CD4-positive, alpha-beta T cell treated with Interleukin-12 subunit alpha and Interleukin-12 subunit beta, for 1 hour (primary cell): Measurements from ENCODE around the gene WFDC12.

Source experiments
- DNase-seq: peaks from one replicate; pipeline ENCODE4 v3.0.0-alpha.2; 2020

The WFDC12 gene

DNA sequence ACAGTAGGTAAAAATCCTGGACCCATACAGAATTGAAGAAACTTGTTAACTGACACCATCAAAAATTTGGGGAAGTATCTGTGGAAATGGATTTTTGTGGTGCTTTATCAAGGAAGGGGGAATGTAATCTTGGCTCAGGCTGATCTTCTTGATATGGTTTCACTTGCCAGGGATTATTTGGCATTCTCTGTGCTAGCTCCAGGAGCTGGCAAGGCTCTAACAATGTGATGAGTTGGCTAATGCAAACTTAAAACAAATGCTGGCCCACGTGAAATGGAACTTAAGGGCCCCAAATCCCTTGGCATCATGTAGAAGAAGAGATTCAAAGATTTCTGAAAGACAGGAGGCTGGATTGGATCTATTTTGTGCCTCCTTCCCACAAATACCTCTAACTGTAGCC, 36.5 kb downstream of the WFDC12 start:
- no peak for DNase-seq

DNA sequence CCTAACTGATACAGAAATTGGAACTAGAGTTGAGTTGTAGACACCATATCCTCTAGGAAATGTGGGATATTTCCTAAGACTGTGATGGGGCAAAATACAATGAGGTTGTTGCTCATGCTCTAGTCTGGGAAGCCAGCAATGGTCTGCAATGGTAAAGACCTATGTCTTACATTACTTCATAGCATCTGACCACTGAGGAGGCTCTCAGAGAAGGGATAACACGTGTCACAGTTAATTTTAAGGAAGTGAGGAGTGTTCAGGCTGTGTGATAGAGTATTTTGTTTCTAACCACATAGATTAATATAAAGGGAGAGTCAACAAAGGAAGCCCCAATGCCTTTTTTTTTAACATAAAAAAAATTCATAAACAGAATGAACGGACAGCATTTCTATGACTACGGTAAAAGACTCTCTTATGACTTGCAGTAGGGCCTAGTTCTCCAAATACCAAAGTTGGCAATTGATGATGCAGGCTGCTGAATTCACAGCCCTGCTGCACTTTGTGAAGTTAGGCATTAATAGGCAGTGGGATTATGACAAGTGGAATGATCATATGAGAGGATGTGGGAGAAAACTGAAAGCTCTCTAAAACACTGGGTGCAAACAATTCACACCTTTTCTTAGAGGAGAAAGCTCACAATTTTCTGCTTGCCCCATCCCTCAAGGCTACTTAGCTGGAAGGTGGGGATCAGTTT, 37.0 kb downstream of the WFDC12 start:
- no peak for DNase-seq

DNA sequence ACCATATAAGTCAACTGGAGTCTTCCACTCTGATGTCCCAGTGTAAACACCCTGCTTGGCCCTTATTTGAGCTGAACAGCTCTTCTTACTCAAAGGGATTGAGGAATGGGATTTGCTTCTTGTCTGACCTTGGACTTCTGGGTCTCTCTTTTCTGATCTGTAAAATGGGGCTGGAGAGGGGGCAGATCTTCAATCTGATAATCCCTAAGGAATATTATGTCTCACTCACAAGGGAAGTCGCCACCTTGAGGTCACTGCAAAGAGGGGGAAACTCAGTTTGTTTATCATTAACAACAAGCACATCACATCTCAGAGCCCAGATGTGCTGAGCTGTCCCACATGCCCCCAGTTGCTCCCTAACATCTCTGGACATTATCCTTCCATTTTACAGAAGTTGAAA, 38.4 kb downstream of the WFDC12 start:
- DNase-seq: no peak

DNA sequence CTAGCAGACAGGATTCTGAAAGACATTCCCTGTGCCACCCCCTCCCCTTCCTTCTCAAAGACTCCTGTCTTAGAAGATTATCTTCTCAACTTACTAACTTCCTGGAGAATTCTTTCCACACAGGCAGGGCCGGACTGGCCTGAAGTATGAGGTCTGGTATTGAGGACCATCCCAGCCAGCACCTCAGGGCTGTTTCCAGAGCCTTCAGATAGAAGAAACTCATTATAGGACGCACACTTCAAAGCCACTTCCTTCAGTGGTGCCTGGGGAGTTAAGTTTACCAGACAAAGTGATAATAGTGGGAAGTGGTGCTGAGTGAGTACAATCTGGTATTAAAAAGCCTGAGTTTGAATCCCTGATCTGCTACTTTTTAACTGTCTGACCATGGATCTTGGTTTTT, 39.0 kb downstream of the WFDC12 start:
- no peak for DNase-seq

DNA sequence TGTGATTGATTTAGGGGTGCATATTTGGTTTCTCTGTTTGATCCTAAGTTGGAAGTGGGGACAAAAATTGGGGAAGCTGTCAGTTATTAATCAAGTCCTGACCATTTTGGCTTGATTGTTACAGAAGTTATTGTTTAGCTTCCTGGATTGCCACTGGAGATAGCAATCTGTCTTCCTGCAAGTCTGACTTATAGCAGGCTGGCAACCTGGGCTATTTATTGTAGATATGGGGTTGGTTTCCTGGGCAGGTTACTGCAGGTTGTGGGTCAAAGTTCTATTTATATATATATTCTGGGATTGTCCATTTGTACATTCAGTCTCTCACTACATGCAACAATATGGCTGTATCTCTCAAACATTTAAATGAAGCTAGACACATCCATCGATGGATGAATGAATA, 41.1 kb downstream of the WFDC12 start:
- DNase-seq: no peak

DNA sequence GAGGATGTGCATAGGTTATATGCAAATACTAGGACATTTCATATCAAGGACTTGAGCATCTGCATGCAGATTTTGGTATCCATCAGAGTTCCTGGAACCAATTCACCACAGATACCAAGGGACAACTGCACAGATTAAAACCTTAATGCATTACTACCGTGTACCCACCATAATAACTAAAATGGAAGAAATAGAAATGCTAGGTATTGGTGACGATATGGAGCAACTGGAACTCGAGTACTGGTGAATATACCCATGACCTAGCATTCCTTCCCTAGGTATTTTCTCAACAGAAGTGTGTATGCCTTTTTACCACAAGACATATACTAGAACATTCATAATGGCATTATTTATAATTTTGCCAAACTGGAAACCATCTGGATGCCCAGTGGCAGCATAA, 41.8 kb downstream of the WFDC12 start:
- DNase-seq: no peak

DNA sequence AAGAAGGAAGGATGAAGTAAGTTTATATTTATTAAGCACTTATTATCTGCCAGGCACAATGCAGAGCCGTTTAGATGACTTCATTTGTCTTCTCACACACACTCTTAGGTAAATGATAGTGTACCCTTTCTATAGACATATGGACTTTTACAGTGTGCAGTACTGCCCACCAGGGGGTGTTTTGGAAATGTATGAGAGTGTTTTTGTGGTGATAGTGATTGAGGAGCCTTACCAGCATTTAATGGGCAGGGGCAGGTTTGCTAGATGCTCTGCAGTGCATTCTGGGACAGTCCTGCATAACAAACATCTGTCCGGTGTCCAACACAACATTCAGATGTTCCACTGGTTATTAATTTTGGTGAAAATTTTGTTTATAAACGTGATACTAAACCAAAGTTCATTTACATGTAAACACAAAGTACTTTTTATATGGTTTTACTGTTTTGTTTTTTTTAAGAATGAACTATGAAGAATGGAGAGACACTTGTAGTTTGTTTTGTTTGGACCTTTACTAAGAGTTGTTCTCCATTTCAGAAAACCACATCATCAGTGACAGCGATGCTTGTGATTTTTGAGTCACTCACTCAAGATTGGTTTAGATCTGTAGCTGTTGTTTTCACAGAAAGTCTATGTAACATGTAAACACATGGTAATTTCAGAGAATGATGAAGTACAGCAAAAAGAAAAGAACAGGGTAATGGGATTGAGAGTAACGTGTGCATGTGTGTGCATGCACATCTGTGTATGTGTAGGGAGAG, 43.2 kb downstream of the WFDC12 start:
- peak; percentile 11 for DNase-seq

DNA sequence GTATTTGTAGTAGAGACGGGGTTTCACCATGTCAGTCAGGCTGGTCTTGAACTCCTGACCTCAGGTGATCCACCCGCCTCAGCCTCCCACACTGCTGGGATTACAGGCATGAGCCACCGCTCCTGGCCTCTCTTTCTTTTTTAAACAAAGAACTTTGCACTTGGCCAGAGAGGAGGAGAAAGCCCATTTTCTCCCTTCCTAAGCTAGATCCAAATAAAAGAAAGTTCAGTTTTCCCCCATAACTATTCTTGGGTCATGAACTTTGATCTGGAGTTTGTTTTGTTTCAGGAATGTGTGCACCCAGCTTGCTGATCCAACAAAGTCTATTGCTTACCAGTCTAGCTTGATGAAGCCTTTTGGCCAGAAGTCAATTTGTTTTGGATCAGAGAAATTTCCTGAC, 46.7 kb downstream of the WFDC12 start:
- DNase-seq: no peak
